ENCODE data around the gene RPH3AL. TPM values are rescaled to one million over a fixed set of nuclear protein-coding genes. Genes with fewer than 3 reads are reported as not detected.

Gene RPH3AL
- total RNA-seq, 1 donor: 2.9 TPM

GRCh38 chr17:183021-183420 lies 169.6 kb downstream of the RPH3AL start:
- no peaks in the 10 kb centered on the region for H3K9me3 ChIP-seq (ENCODE audit: low read depth, low read length)
- no peaks in the 10 kb centered on the region for H3K4me1 ChIP-seq (ENCODE audit: insufficient read depth, low read length)
- no peak overlapping the region for H3K27ac ChIP-seq (ENCODE audit: low read depth, low read length)
- H3K4me2 ChIP-seq (ENCODE audit: insufficient read depth, low read length): no peak overlapping the region
- peaks cover 3% of the 10 kb centered on the region for H4K20me1 ChIP-seq (ENCODE audit: insufficient read depth, low read length)
- H3K4me3 ChIP-seq (ENCODE audit: insufficient read depth, low read length): no peak overlapping the region
- DNase-seq (ENCODE audit: insufficient read length, low spot score, missing footprints): no peak
- no peak for TF ChIP-seq CTCF (IDR thresholded peaks at IDR 0.05; ENCODE audit: extremely low read depth, low read depth, low read length)
- H3K79me2 ChIP-seq (ENCODE audit: insufficient read depth, low read length): no peaks in the 10 kb centered on the region
- no peaks in the 10 kb centered on the region for H3K36me3 ChIP-seq (ENCODE audit: insufficient read depth, low read length)
- no peak overlapping the region for H2AFZ ChIP-seq (ENCODE audit: low read length)
- H3K27me3 ChIP-seq (ENCODE audit: insufficient read depth, low read length): peaks cover 55% of the 10 kb centered on the region

DNA sequence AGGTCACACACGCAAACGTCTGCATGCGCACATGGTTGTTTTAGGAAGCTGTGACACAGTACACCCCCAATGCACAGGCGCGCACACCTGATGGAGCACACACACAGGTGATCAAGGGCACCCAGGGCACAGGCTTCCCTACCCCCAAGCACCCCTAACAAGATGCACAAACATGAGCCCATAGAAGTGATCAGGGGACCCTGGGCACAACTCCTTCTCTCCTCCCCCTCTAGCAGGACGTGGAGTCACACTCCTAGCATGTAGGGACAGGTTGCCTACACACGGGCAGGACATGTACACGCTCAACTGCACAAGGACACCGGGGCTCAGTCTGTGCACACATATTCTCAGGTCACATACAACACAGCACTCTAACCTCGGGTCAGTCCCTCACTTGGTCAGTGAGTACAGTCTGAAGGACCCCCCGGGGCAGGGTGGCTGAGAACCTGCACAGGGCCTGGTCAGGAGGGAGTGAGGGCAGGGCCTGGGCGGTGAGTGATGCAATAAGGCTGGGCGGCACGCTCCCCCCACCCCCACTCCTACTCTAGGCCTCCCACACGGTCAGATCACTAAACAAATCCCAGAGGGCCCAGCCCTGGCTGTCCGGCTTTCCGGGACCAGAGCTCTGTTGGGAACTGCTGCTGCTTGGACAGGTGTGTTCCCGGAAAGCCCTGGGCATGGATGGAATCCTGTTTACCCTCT lies 170.4 kb downstream of the RPH3AL start:
- no peaks in the 10 kb centered on the region for H3K9me3 ChIP-seq (ENCODE audit: low read depth, low read length)
- H2AFZ ChIP-seq (ENCODE audit: low read length): no peak overlapping the region
- no peaks in the 10 kb centered on the region for H3K4me1 ChIP-seq (ENCODE audit: insufficient read depth, low read length)
- H4K20me1 ChIP-seq (ENCODE audit: insufficient read depth, low read length): peaks cover 3% of the 10 kb centered on the region
- no peaks in the 10 kb centered on the region for H3K36me3 ChIP-seq (ENCODE audit: insufficient read depth, low read length)
- no peak overlapping the region for H3K4me3 ChIP-seq (ENCODE audit: insufficient read depth, low read length)
- H3K27ac ChIP-seq (ENCODE audit: low read depth, low read length): no peak overlapping the region
- no peak for DNase-seq (ENCODE audit: insufficient read length, low spot score, missing footprints)
- H3K79me2 ChIP-seq (ENCODE audit: insufficient read depth, low read length): no peaks in the 10 kb centered on the region
- peaks cover 61% of the 10 kb centered on the region for H3K27me3 ChIP-seq (ENCODE audit: insufficient read depth, low read length)
- TF ChIP-seq CTCF (IDR thresholded peaks at IDR 0.05; ENCODE audit: extremely low read depth, low read depth, low read length): no peak
- H3K4me2 ChIP-seq (ENCODE audit: insufficient read depth, low read length): no peak overlapping the region

DNA sequence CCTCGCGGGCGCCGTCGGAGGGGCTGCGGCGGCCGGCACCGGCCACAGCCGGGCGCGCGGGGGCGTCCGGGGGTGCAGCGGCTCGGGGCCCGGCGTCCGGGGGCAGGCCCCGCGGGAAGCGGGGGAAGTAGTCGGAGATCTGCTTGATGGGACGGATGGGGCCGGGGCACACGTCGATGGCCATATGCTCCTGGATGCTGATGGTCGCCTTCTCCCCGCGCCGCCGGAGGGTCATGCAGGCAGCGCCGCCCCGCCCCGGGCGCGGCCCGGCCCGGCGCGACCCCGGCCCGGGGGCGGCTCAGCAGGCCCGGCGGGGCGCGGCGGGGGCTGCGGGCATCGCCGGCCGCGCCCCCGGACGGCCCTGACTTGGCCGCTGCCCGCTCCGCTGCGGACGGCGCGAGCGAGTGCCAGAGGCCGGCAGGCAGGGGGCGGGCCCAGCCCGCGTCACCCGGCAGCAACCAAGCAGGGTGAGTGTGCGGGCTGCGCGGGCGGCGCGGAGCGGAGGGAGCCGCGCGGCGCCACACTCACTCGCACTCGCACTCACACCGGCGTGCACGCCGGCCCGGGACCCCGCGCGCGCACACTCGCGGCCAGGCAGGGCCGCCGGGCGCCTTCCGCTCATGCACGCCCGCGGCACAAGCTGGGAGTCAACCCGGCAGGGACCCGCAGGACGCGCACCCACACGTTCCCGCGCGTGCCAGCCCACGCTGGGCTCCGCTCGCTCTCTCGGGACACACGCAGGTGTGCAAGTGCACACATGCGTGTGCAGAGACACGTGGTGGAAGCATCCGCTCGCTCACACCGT lies 171.2 kb downstream of the RPH3AL start, which contains the start of gene DOC2B:
DOC2B (minus strand) TSS at position 406 of the 805 bp plus-strand sequence; CDS start at position 235, 171 bp downstream.
- peak within 1 kb of the TSS; percentile 37 for H3K4me3 ChIP-seq (ENCODE audit: insufficient read depth, low read length)
- no peaks in the 10 kb centered on the region for H3K36me3 ChIP-seq (ENCODE audit: insufficient read depth, low read length)
- TF ChIP-seq CTCF (IDR thresholded peaks at IDR 0.05; ENCODE audit: extremely low read depth, low read depth, low read length): no peak
- no peak within 1 kb of the TSS for H2AFZ ChIP-seq (ENCODE audit: low read length)
- peak; percentile 100 for DNase-seq (ENCODE audit: insufficient read length, low spot score, missing footprints)
- no peaks in the 10 kb centered on the region for H3K9me3 ChIP-seq (ENCODE audit: low read depth, low read length)
- peaks cover 61% of the 10 kb centered on the region for H3K27me3 ChIP-seq (ENCODE audit: insufficient read depth, low read length)
- H3K79me2 ChIP-seq (ENCODE audit: insufficient read depth, low read length): no peaks in the 10 kb centered on the region
- peaks cover 3% of the 10 kb centered on the region for H4K20me1 ChIP-seq (ENCODE audit: insufficient read depth, low read length)
- no peaks in the 10 kb centered on the region for H3K4me1 ChIP-seq (ENCODE audit: insufficient read depth, low read length)
- peak within 1 kb of the TSS; percentile 18 for H3K4me2 ChIP-seq (ENCODE audit: insufficient read depth, low read length)
- no peak within 1 kb of the TSS for H3K27ac ChIP-seq (ENCODE audit: low read depth, low read length)

Data from osteoblast (primary cell).